ENCODE measurements around the gene LILRA6.
"Not testable (repeated sequence)": the region's sequence is repeated elsewhere in the genome, so short reads cannot be mapped to it uniquely, and the experiment has no call there.

Gene LILRA6

DNA sequence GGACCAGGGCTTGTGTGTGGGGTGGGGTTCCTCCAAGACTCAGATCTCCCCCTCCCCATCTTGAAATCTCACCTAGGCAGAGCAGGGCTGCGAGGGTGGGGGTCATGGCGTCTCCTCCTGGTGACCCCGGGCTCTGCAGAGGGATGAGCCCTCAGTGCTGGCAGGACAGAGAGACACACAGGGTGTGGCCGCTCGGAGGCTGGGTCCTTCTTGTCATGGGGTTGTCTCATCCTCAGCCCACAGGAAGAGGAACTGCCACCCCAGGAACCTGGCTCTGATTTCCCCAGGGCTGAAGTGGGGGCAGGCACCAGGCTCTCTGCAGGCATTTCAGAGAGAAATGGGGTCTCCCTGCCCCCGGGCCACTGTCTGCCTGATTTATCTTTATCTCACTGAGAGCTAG, at the start of gene LILRA6:
LILRA6 (minus strand) TSS at position 145 of the 400 bp plus-strand sequence.
- not testable (repeated sequence) for DNase-seq

DNA sequence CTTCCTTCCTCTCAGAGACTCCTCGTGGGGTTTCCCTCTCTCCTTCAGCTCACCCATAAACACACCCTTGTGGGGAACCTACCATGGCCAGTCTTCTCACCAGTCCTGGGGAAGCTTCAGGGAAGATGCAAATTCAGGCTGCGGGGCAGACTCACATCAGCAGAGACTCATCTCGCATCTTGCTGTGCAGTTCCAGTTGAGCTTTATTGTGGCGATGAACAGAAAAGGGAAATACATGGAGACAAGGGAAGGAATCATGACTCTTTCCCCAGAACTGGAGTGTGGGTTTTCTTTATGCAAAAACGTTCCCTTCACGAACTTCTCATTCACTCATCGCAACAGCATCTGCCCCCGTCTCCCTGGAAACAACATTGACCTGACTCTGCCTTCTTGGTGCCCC, 46.6 kb upstream of the LILRA6 start:
- not testable (repeated sequence) for DNase-seq

DNA sequence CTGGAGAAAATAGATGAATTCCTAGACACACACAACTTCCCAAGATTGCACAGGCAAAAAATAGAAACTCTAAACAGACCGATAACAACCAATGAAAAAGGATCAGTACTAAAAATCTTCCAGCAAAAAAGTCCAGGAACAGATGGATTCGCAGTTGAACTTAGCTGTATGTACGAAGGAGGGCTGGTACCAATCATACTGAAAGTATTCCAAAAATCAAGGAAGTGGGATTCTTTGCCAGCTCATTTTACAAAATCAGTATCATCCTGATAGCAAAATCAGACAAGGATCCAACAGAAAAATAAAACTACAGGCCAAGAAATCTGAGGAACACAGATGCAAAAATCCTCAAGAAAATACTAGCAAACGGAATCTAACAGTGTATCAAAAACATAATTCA, 44.9 kb upstream of the LILRA6 start:
- no peak for DNase-seq

DNA sequence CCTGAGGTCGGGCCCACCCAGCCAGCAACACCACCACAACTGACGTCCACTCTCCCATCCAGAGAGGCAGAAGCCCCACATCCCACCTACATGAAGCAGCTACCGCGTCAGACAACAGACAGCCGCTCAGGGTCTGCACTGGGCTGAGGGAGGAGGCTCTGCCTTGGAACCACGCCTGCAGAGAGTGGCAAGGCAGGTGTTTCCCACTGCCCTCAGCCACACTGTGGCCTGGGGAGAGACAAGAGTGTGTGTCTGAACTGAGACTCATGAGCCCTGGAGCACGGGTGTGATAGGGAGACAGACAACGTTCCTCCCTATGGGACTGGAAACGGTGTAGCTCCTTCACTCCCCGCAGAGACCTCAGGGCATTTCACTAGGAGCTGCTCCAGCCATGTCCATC, 43.7 kb upstream of the LILRA6 start:
- DNase-seq: not testable (repeated sequence)

DNA sequence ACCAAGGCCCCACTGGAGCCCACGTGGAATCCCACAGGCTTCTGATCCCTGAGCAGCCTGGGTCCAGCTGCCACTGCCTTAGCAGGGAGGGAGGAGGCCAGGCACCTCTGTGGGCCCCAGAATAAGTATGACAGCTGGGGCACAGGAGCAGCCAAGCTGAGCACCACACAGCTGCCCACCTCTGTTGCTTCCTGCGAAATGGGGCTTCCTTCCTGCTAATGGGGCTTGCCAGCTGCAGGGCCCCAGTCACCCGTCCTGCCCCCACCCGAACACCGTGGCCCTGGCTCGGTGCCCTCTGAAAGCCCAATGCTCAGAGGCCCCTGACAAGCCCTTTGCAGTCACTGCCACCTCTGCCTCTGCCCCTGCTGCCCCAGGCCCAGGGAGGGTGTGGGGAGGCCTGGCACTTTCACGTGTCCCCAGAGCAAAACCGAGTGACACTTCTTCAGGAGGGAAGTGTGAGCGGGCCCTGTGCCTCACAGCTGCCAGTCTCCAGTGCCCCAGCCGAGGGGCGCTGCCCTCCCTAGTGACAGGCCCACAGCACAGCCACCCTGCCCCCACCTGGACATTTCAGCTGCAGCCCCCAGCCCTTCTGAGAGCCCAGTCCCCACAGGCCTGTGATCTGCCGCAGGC, 43.0 kb upstream of the LILRA6 start:
- DNase-seq: not testable (repeated sequence)

DNA sequence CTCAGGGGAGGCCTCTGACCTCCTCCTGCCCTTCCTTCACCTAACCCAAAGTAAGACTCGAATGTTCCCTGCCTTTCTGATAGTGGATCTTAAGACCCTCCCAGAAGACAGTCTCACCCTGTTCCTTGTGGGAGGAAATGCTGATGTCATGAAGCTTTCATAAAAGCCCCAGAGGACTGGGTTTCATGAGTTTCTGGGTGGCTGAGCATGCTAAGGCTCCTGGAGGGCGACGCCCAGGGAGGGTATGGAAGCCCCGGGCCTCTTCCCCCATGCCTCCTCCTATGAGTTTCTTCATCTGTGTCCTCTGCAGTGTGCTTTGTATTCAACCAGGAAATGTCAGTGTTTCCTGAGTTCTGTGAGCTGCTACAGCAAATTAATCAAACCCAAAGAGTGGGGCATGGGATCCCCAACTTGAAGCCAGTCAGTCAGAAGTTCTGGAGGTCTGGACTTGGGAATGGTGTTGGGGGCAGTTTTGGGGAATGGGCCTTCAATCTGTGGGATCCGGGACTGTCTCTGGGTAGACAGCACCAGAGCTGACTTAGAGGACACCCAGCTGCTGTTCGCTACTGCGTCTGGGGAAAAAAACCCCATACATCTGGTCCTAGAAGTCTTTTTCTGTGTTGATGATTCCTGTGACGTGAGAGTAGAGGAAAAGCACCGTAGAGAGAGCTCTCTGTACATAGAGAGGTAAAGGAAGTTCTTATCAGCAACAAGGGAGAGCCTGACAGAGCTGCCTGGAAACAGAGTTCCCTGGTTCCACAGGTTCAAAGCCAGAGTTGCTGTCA, 40.3 kb upstream of the LILRA6 start:
- no peak for DNase-seq

DNA sequence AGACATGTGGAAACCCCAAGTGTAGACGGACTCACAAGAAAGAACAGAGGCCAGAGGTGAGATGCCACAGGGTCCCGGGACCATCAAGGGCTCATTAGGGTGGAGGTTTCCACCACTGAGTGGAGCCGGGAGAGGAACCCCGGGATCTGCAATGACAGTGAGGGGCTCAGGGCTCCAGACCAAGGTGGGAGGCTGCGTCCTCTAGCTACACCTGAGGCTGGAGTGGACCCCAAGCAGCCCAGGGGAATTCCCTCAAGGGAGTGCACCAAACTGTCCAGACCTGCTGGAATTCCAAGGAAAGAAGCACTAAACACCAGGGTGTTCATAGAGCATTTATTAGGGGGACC, 39.1 kb upstream of the LILRA6 start:
- not testable (repeated sequence) for DNase-seq

DNA sequence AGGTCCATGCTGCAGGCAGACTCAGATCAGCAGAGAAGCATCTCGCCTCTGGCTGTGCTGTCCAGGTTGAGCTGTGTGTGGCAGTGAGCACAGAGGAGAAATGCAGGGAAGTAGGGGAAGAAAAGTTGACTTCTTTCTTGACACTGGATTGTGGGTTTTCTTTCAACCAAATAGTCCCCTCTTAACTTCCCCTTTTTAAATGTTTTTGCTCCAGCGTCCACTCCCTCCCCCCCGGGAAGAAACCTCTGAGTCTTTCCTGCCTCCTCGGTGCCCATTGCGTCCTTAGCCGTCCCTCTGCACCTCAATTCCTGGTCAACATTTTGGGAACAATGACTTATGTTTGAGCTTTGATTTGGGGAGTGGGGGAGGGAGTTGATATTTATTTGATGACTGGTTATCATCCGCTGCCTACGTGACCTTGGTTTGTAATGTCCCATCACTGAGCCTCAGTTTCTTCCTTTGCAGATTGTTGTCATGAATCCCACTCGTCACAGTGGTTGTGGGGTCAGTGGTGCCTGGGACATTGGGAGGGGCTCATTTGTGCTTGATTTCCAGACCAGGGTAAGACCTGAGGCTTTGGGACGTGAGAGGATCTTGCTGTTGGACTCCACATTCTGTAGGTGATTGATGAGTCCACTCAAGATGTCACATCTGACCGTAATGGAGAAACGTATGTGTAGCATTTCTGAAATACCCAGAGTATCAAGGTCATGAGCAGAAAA, 38.6 kb upstream of the LILRA6 start, which contains the start of gene LILRB2:
LILRB2 (minus strand) TSS at position 104 of the 722 bp plus-strand sequence. CDS start 614 bp downstream, outside the sequence.
- DNase-seq: no peak

DNA sequence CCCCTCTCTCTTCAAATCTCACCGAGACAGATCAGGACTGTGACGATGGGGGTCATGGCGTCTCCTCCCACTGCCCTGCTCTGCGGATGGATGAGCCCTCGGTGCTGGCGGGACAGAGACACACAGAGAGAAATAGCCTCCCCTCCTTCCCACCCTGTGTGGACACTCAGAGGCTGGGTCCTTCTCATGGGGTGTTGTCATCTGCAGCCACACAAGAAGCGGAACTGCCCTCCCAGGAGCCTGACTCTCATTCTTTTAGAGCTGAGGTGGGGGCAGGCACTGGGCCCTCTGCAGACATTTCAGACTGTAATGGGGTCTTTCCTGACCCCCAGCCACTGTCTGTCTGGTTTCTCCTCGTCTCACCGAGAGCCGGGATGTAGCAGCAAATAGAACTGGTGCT, 37.9 kb upstream of the LILRA6 start:
- DNase-seq: not testable (repeated sequence)

DNA sequence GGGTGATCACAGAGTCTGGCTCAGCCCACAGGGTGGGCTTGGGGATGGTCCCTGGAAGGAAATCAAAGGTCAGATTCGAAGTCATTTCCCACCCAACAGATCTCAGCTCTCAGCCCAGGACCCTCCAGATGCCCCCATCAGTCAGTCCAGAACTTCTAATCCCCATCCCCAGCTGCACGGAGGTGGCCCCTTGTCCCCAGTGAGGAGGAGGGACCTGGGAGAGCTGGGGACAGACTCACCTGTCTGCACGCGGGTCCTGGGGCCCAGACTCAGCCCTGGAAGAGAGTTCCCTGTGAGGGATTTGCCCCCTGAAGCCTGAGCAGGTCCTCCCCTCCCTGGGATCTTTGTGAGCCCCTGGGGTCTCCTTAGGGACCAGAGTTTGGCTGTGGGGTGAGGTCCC, 37.4 kb upstream of the LILRA6 start:
- DNase-seq: not testable (repeated sequence)

DNA sequence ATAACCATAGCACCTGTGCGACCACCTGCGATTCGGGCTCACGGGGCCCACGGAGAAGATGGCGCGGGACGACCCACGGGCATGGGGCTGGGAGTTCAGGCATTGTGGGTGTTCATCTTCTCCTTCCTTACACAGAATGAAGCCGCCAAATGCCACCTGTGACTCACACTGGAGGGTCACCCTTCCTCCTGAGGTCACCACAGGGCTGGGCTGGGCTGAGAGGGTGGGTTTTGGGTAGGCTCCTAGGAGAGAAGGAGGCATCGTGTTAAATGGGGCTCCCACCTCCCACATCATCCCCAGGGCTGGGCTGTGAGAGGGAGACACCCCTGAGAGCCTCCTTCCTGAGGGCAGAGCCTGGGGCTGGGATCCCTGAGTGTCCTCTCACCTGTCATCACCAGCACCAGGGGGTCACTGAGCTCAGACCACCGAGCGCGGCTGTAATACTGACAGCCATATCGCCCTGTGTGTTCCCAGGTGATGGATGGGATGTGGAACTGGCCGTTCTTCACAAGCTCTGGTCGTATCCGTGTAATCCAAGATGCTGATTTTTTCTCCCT, 36.9 kb upstream of the LILRA6 start:
- DNase-seq: no peak

DNA sequence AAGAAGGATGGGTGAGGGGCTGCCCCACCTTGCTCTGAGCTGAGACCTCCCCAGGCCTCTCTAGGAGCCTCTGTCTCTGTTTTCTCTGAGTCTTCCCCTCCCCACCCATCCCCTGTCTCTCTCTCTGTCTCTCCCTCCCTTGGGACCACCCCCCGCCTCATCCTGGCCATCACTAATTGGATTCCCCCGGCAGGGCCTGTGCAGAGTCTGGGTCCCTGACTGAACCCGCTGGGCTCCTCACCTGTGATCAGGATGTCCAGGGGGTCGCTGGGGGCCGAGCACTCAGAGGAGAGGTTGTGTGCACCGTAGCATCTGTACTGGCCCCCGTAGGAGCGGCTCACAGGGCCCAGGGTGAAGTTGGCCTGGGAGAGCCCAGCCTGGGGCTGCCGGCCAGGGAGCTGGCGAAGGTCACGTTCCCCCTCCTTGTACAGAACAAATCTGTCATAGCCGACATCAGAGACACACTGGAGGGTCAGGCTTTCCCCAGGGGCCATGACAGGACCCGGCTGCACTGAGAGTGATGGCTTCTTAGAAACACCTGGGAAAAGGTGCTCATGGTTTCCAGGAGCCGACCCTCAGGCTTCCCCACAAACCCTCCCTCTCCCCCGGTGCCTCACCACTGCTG, 36.1 kb upstream of the LILRA6 start:
- not testable (repeated sequence) for DNase-seq

DNA sequence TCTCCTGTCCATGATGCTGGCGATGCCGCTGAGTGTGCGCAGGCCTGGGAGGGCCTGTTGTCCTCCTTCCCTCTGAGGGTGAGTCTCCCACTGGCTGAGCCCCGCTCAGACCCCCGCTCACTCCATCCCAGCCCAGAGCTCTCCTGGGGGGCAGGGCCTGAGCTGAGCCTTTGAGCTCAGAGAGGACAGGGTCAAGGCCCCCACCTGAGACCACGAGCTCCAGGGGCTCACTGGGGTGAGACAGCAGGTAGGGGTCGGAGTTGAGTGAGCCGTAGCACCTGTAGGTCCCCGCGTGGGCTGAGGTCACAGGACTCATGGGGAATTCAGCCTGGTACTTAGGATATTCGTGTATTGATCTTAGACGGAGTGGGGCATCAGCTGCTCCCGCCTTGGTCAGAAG, 35.5 kb upstream of the LILRA6 start:
- DNase-seq: not testable (repeated sequence)

DNA sequence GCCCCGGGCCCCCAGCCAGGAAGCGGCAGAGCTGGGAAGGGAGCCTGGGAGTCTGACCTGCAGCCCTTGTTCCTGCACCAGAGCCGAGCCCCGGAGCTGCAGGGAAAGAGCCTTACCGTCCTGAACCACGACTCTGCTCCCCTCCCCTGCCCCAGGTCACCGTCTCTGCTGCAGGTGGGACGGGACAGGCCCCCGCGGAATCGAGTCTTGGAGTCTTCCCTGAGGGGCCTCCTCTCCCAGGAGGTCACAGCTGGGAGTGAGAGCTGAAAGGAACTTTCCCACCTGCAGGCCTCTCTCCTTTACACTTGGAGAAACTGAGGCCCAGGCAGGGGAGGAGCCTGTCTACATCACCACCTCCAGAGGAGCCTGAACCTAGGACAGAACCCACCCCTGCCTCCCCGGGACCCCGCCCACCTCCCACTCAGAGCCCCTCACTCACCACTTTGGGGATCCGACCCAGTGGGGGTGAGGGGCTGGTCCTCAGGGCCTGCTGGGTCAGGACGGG, 34.6 kb upstream of the LILRA6 start:
- not testable (repeated sequence) for DNase-seq

DNA sequence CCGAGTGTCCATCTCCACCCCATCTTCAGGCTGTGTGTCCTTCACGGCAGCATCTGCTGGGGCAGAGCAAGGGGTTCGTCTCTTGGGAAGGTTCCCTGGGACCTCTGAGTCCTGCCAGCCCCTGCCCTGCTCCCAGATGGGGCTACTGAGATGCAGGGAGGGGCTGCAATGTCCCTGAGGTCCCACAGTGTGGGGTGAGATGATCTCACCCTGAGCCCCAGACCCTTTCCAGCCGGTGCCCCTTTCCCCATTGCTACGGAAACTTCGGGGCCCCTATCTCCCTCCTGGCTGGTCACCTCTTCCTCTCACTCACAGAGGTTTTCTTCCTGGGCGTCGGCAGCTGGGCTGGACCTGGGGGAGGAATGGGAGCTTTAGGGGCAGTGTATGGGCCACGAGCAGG, 33.4 kb upstream of the LILRA6 start:
- no peak for DNase-seq

DNA sequence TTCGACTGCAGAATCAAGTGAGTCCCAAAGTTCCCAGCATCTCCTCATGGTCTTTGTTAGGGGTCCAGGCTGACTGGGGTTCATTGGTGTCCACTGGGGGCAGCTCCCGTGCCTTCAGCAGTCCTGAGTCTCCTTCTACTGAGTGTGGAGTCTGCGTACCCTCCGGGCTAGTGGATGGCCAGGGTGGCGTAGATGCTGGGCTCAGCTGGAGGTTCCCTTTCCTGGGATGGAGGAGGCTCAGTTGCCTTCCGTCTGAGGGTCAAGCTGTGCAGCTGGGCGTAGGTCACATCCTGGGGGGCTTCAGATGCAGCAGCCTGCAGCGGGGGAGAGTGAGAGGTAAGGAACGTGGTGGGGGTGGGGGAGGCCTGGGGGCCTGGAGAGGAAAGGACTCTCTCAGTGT, 31.9 kb upstream of the LILRA6 start:
- not testable (repeated sequence) for DNase-seq

DNA sequence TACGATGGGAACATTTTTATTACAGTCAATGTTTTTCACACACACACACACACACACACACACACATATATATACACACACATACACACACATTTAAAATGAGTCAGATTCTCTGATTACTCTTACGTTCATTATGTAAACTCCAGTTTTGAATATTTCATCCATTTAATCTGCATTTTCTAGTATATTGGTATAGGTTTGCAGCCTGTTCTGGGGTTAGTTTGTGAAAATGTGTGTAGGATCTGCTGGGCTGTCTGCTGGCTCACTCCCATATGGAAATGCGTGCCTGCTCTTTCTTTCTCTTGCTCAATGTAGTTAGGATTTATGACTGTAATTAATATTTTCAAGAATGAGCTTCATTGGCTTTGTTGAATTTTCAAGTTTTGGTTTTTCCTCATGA, 31.2 kb upstream of the LILRA6 start:
- DNase-seq: no peak

DNA sequence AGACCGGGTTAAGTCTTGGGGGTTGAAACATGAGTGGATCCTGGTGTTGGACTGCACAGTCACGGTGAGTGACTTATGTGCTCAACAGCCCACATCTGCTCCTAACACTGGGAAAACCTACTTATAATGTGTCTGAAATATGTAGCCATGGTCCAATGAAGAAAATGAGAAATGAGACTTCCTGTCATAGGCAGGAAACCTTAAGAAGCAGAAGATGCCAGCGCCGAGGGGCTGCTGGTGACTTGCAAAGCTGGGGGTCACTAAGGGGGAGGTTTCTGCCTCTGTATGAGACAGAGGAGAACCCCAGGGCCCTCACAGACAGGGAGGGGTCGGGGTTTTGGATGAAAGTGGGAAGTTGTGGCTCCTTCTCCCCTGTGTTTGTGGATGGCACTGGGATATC, 29.6 kb upstream of the LILRA6 start:
- not testable (repeated sequence) for DNase-seq

DNA sequence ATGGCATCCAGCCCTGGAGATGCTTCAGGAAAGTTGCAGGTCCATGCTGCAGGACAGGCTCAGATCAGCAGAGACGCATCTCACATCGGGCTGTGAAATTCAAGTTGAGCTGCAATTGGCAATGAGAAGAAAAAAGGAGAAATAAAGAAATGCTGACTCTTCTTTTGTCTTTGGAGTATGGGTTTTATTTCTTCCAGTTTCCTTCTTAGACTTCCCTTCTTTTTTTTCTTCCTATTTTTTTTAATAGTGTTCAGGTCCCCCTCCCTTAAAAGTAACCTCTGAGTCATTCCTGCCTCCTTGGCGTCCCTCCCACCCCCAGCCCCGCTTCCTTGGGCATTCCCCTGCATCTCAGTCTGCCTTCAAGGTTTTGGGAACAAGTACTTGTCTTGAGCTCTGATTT, 29.0 kb upstream of the LILRA6 start:
- DNase-seq: not testable (repeated sequence)

DNA sequence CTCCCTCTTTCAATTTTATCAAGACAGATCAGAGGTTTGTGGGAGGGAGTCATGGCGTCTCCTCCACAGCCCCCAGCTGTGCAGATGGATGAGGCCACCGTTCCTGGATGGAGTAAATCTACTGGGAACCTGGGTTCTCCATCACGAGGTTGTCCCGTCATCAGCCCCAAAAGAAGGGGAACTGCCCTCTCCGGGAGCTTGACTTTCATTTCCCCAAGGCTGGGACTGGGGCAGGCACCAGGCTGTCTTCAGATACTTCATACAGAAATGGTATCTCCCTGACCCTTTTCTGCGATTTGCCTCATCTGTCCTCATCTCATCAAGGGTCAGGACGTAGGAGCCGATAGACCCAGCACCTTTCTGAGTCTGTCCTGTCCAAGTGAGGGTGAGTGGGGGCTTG, 28.5 kb upstream of the LILRA6 start:
- DNase-seq: no peak

DNA sequence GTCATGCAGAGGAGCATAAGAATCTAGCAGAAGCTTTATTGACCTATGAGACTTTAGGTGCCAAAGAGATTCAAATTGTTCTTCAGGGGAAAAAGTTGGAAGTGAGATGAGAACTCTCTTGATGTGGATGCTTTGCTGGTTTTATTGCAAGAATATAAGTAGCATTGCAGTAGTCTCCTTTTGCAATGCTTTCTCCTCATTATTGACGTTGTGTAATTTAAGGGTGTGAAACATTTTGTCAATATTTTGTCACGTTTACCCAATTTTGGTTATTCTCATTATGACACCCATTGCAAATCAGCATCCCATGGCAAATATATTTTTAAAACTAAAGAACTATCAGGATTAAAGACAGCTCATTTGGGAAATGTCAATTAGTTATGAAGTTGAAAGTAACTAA, 26.3 kb upstream of the LILRA6 start:
- DNase-seq: no peak

DNA sequence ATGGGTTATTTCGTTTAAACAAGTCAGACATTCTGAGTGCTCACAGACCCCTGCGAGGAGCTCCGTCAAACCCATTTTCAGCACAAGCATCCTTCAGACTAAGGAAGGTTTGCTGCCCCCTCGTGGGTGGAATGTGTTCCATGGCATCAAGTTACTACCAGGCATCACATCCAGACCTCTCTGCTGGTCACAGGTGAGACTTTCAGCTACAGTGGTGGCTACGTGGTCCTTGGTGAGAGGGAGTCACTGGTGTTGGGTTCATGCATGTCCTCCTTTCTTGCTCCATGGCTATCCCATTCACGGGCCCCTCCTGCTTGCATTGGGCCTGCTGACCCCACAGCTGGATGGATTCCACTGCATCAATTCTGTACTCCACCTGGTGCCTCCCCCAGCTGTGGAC, 23.5 kb upstream of the LILRA6 start:
- DNase-seq: peak; percentile 52 to 62

DNA sequence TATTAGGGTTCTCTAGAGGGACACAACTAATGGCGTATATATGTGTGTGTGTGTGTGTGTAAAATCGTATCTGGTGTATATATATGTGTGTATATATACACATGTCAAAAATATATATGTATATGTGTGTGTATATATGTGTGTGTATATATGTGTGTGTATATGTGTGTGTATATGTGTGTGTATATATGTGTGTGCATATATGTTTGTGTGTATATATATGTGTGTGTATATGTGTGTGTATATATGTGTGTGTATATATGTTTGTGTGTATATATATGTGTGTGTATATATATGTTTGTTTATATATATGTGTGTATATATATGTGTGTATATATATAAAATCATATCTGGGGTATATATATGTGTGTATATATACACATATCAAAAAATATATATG, 19.9 kb upstream of the LILRA6 start:
- no peak for DNase-seq

All from activated CD4-positive, alpha-beta T cell treated with anti-CD3 and anti-CD28 coated beads for 4 hours (primary cell).